GM19328 (cell line): ENCODE data around the gene CSNK2A2.
A peak's percentile ranks its signal among the peaks of the same experiment; 100 is the strongest.

Experiments
- ATAC-seq: cut with Tn5 transposase; IDR thresholded peaks from one replicate; pipeline ENCODE4 v1.9.1; 2021; ENCODE audit warnings: mild to moderate bottlenecking, moderate library complexity; ENCODE audit not compliant: unreplicated experiment

The CSNK2A2 gene

GRCh38 chr16:58152246-58152868 lies 45.5 kb downstream of the CSNK2A2 start:
- ATAC-seq = no peak

- ATAC-seq = no peak
These were observed 49.4 kb downstream of the CSNK2A2 start for GRCh38 chr16:58148526-58148925.

GRCh38 chr16:58148099-58148498 lies 49.8 kb downstream of the CSNK2A2 start:
- ATAC-seq = no peak

- no peak for ATAC-seq
These were observed 59.1 kb downstream of the CSNK2A2 start for GRCh38 chr16:58138852-58139251.

GRCh38 chr16:58137581-58137980 lies 60.3 kb downstream of the CSNK2A2 start:
- ATAC-seq = no peak

- ATAC-seq = peak; percentile 88
These were observed 68.6 kb downstream of the CSNK2A2 start, which contains the start of gene CFAP20 for GRCh38 chr16:58129097-58129936. Gene CFAP20 (minus strand): TSS chr16:58129381. CDS start chr16:58129115, 266 bp downstream.

- no peak for ATAC-seq
These were observed 69.2 kb downstream of the CSNK2A2 start for GRCh38 chr16:58128711-58129096.

GRCh38 chr16:58128181-58128631 lies 69.7 kb downstream of the CSNK2A2 start:
- no peak for ATAC-seq

- no peak for ATAC-seq
These were observed 70.3 kb downstream of the CSNK2A2 start for GRCh38 chr16:58127634-58128033.

GRCh38 chr16:58127033-58127556 lies 70.8 kb downstream of the CSNK2A2 start:
- ATAC-seq = no peak

GRCh38 chr16:58126451-58126961 lies 71.4 kb downstream of the CSNK2A2 start:
- ATAC-seq = no peak

GRCh38 chr16:58125781-58126335 lies 72.0 kb downstream of the CSNK2A2 start:
- ATAC-seq = no peak

- no peak for ATAC-seq
These were observed 72.9 kb downstream of the CSNK2A2 start for GRCh38 chr16:58125041-58125440.

GRCh38 chr16:58124601-58124915 lies 73.3 kb downstream of the CSNK2A2 start:
- ATAC-seq = no peak

GRCh38 chr16:58123896-58124600 lies 73.9 kb downstream of the CSNK2A2 start:
- ATAC-seq = no peak

- no peak for ATAC-seq
These were observed 76.8 kb downstream of the CSNK2A2 start for GRCh38 chr16:58121132-58121531.

GRCh38 chr16:58120234-58120633 lies 77.7 kb downstream of the CSNK2A2 start:
- no peak for ATAC-seq

GRCh38 chr16:58119509-58119845 lies 78.4 kb downstream of the CSNK2A2 start:
- ATAC-seq = no peak

GRCh38 chr16:58118801-58119508 lies 79.0 kb downstream of the CSNK2A2 start:
- no peak for ATAC-seq

- no peak for ATAC-seq
These were observed 81.4 kb downstream of the CSNK2A2 start for GRCh38 chr16:58116529-58116928.
